Cardiac muscle cell (in vitro differentiated cells and primary cell): ENCODE measurements around the gene COL28A1. TPM values are rescaled to one million over a fixed set of nuclear protein-coding genes. Genes with fewer than 3 reads are reported as not detected.

Experiments used
- DNase-seq, 2 donors: peaks; one replicate each; pipeline versions ENCODE4 v3.0.0 to v3.0.0-alpha.2; 2010 to 2017; ENCODE audit warnings: low read depth in 1 of 2, low spot score in 1 of 2
- H3K27ac ChIP-seq: fragments of 200-600 bp; sonication (generic); 2 replicates; pipeline ENCODE4 v1.5.1; 2016
- H3K27me3 ChIP-seq: fragments of 200-600 bp; sonication (generic); 2 replicates; pipeline ENCODE4 v1.6.0; 2016; ENCODE audit warnings: control low read depth
- H3K36me3 ChIP-seq: fragments of 200-600 bp; sonication (generic); 2 replicates; pipeline ENCODE4 v1.5.1; 2016; ENCODE audit warnings: control low read depth
- H3K4me1 ChIP-seq: fragments of 200-600 bp; sonication (generic); 2 replicates; pipeline ENCODE4 v1.8.1; 2017; ENCODE audit warnings: low read depth, mild to moderate bottlenecking, mixed run types
- H3K4me3 ChIP-seq: fragments of 200-600 bp; sonication (generic); 2 replicates; pipeline ENCODE4 v1.5.1; 2016; ENCODE audit warnings: mild to moderate bottlenecking
- H3K9me3 ChIP-seq: fragments of 200-600 bp; sonication (generic); 2 replicates; pipeline ENCODE4 v1.5.1; 2017; ENCODE audit warnings: low read depth, mild to moderate bottlenecking, control low read depth
- CTCF ChIP-seq: IDR thresholded peaks from 2 replicates; pipeline ENCODE4 v1.5.1; 2012; ENCODE audit warnings: low read depth, mild to moderate bottlenecking, low read length
- polyA plus RNA-seq: library from polyadenylated mRNA; unstranded; fragments of >200 nt; fragmentation: Nextera tagmentation; extraction: Ambion mirVana; gene quantifications from 2 replicates; pipeline ENCODE4 v1.2.1, GENCODE V29; 2016
- total RNA-seq: library from RNA; depleted of rRNA; stranded (reverse); fragments of >200 nt; gene quantifications from 2 replicates; pipeline ENCODE4 v1.2.3, GENCODE V29; 2016

Gene COL28A1
- total and polyA plus RNA-seq, 2 experiments from 2014 or later = 0.65 to 0.83 TPM

- Histone ChIP-seq H3K36me3 (no peaks in the 10 kb centered on the region), H3K9me3 (peaks cover 2% of the 10 kb centered on the region), H3K4me3 (no peak overlapping the region), H3K27me3 (no peaks in the 10 kb centered on the region), H3K27ac (no peak overlapping the region), H3K4me1 (no peaks in the 10 kb centered on the region)
- TF ChIP-seq CTCF = no peak
- DNase-seq = no peak
These were observed 91.8 kb downstream of the COL28A1 start for GRCh38 chr7:7443806-7444350.

- Histone ChIP-seq H3K4me1 (no peaks in the 10 kb centered on the region), H3K4me3 (no peak overlapping the region), H3K9me3 (no peaks in the 10 kb centered on the region), H3K27ac (no peak overlapping the region), H3K36me3 (no peaks in the 10 kb centered on the region), H3K27me3 (no peaks in the 10 kb centered on the region)
- DNase-seq = no peak
- TF ChIP-seq CTCF = no peak
These were observed 96.1 kb downstream of the COL28A1 start for GRCh38 chr7:7439564-7439963.

GRCh38 chr7:7438851-7439250 lies 96.8 kb downstream of the COL28A1 start:
- Histone ChIP-seq H3K4me3 (no peak overlapping the region), H3K27me3 (no peaks in the 10 kb centered on the region), H3K4me1 (no peaks in the 10 kb centered on the region), H3K9me3 (no peaks in the 10 kb centered on the region), H3K36me3 (no peaks in the 10 kb centered on the region), H3K27ac (no peak overlapping the region)
- DNase-seq = peak in 1 of 2 donors; percentile 70
- no peak for TF ChIP-seq CTCF

- no peak for TF ChIP-seq CTCF
- Histone ChIP-seq H3K9me3 (no peaks in the 10 kb centered on the region), H3K27me3 (no peaks in the 10 kb centered on the region), H3K4me1 (no peaks in the 10 kb centered on the region), H3K36me3 (no peaks in the 10 kb centered on the region), H3K4me3 (no peak overlapping the region), H3K27ac (no peak overlapping the region)
- no peak for DNase-seq
These were observed 99.7 kb downstream of the COL28A1 start for GRCh38 chr7:7435978-7436377.

- no peak overlapping the region for H3K27ac ChIP-seq
- no peaks in the 10 kb centered on the region for H3K4me1 ChIP-seq
- H3K9me3 ChIP-seq = no peaks in the 10 kb centered on the region
- no peaks in the 10 kb centered on the region for H3K27me3 ChIP-seq
- DNase-seq = no peak
- no peaks in the 10 kb centered on the region for H3K36me3 ChIP-seq
- TF ChIP-seq CTCF = no peak
- no peak overlapping the region for H3K4me3 ChIP-seq
These were observed 101.3 kb downstream of the COL28A1 start for GRCh38 chr7:7434329-7434728.

GRCh38 chr7:7433811-7434210 lies 101.9 kb downstream of the COL28A1 start:
- no peak for DNase-seq
- no peaks in the 10 kb centered on the region for H3K36me3 ChIP-seq
- no peak for TF ChIP-seq CTCF
- no peaks in the 10 kb centered on the region for H3K9me3 ChIP-seq
- H3K4me3 ChIP-seq = no peak overlapping the region
- no peaks in the 10 kb centered on the region for H3K4me1 ChIP-seq
- no peaks in the 10 kb centered on the region for H3K27me3 ChIP-seq
- no peak overlapping the region for H3K27ac ChIP-seq
